Hepatocyte (in vitro differentiated cells): ENCODE data around the gene NAP1L4. TPM values are rescaled to one million over a fixed set of nuclear protein-coding genes. Genes with fewer than 3 reads are reported as not detected.

ENCODE experiments used
- DNase-seq: peaks from one replicate; pipeline ENCODE4 v3.0.0-alpha.2; 2016; ENCODE audit warnings: low spot score
- H2AFZ ChIP-seq: fragments of 200-600 bp; sonication (generic); 2 replicates; pipeline ENCODE4 v1.6.0; 2016; ENCODE audit warnings: antibody characterized with exemption, mild to moderate bottlenecking
- H3K27ac ChIP-seq: fragments of 200-600 bp; sonication (generic); 2 replicates; pipeline ENCODE4 v1.5.1; 2016; ENCODE audit warnings: mild to moderate bottlenecking
- H3K27me3 ChIP-seq: fragments of 200-600 bp; sonication (generic); 2 replicates; pipeline ENCODE4 v1.6.1; 2016
- H3K36me3 ChIP-seq: fragments of 200-600 bp; sonication (generic); replicated peaks from 2 replicates; pipeline ENCODE4 v1.5.1; 2016; ENCODE audit warnings: low read depth; ENCODE audit not compliant: insufficient read depth
- H3K4me1 ChIP-seq: fragments of 200-600 bp; sonication (generic); 2 replicates; pipeline ENCODE4 v1.5.1; 2016; ENCODE audit warnings: mild to moderate bottlenecking, moderate library complexity; ENCODE audit not compliant: insufficient read depth
- H3K4me2 ChIP-seq: fragments of 200-600 bp; sonication (generic); 2 replicates; pipeline ENCODE4 v1.6.0; 2016
- H3K4me3 ChIP-seq: fragments of 200-600 bp; sonication (generic); 2 replicates; pipeline ENCODE4 v1.5.1; 2016; ENCODE audit warnings: mild to moderate bottlenecking
- H3K79me2 ChIP-seq: fragments of 200-600 bp; sonication (generic); 2 replicates; pipeline ENCODE4 v1.6.0; 2017; ENCODE audit warnings: mild to moderate bottlenecking
- H3K9me2 ChIP-seq: fragments of 200-600 bp; sonication (generic); replicated peaks from 2 replicates; pipeline ENCODE4 v1.6.0; 2017; ENCODE audit warnings: mild to moderate bottlenecking; ENCODE audit not compliant: insufficient read depth
- H3K9me3 ChIP-seq: fragments of 200-600 bp; sonication (generic); 2 replicates; pipeline ENCODE4 v1.5.1; 2016; ENCODE audit warnings: low read depth, mild to moderate bottlenecking
- H4K20me1 ChIP-seq: fragments of 200-600 bp; sonication (generic); 2 replicates; pipeline ENCODE4 v1.6.0; 2016; ENCODE audit warnings: mild to moderate bottlenecking; ENCODE audit not compliant: insufficient read depth, poor library complexity, severe bottlenecking
- CTCF ChIP-seq: fragments of 200-600 bp; sonication (generic); IDR thresholded peaks from 2 replicates; pipeline ENCODE4 v1.5.1; 2016; ENCODE audit warnings: antibody characterized with exemption, mild to moderate bottlenecking; ENCODE audit not compliant: poor library complexity
- EZH2 ChIP-seq: fragments of 200-600 bp; sonication (generic); IDR thresholded peaks from 2 replicates; pipeline ENCODE4 v1.6.1; 2016; ENCODE audit warnings: antibody characterized with exemption, mild to moderate bottlenecking, borderline replicate concordance
- EZH2phosphoT487 ChIP-seq: fragments of 200-600 bp; sonication (generic); IDR thresholded peaks from one replicate; pipeline ENCODE4 v1.6.1; 2018; ENCODE audit warnings: antibody characterized with exemption, mild to moderate bottlenecking, low read depth, moderate library complexity; ENCODE audit not compliant: unreplicated experiment, severe bottlenecking
- WGBS: methylation state at CpG from one replicate; pipeline ENCODE4 v1.1.6; 2016; ENCODE audit warnings: low lambda C conversion rate; ENCODE audit errors: missing lambda C conversion rate; 5-methylcytosine and 5-hydroxymethylcytosine counted together
- polyA plus RNA-seq: library from polyadenylated mRNA; unstranded; fragments of >200 nt; fragmentation: Nextera tagmentation; extraction: Ambion mirVana; gene quantifications from 2 replicates; pipeline ENCODE4 v1.2.1, GENCODE V29; 2016
- total RNA-seq: library from RNA; depleted of rRNA; stranded (reverse); fragments of >200 nt; gene quantifications from 2 replicates; pipeline ENCODE4 v1.2.3, GENCODE V29; 2014

Gene NAP1L4
- total and polyA plus RNA-seq, 2 experiments from 2014 or later = 79.0 to 118 TPM

GRCh38 chr11:3010521-3011275, 18.6 kb upstream of the NAP1L4 start:
- 92% methylated on average over 13 of the region's 13 CpGs for WGBS
- TF ChIP-seq CTCF = no peak
- no peak for TF ChIP-seq EZH2
- TF ChIP-seq EZH2phosphoT487 = no peak
- H3K9me3 ChIP-seq = no peaks in the 10 kb centered on the region
- H4K20me1 ChIP-seq = no peaks in the 10 kb centered on the region
- DNase-seq = no peak
- H3K27me3 ChIP-seq = no peaks in the 10 kb centered on the region
- no peaks in the 10 kb centered on the region for H3K9me2 ChIP-seq
- H3K4me2 ChIP-seq = no peak overlapping the region
- no peaks in the 10 kb centered on the region for H3K79me2 ChIP-seq
- H3K27ac ChIP-seq = no peak overlapping the region
- H3K36me3 ChIP-seq = no peaks in the 10 kb centered on the region
- H3K4me1 ChIP-seq = no peaks in the 10 kb centered on the region
- no peak overlapping the region for H3K4me3 ChIP-seq
- no peak overlapping the region for H2AFZ ChIP-seq

DNA sequence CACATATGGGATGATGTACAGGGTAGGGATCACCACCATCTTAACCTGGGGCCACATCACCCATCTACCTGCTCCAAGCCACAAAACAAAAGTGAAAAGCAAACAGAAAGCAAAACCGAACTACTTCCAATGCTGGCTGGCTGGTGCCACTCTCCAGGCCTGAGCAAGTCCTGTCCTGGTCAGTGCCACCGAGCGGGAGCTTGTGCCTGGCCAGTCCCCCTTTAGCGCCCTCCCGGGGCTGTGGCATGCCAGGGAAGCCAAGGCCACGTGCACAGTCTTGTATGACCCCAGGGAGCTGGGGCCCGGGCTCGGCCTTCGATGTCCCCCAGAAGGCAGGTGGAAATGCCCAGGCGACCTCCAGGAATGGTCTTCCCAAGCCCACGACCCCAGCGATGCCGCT, 17.9 kb upstream of the NAP1L4 start:
- H2AFZ ChIP-seq = no peak overlapping the region
- H3K9me3 ChIP-seq = no peaks in the 10 kb centered on the region
- no peak overlapping the region for H3K27ac ChIP-seq
- no peaks in the 10 kb centered on the region for H3K4me1 ChIP-seq
- H4K20me1 ChIP-seq = no peaks in the 10 kb centered on the region
- H3K9me2 ChIP-seq = no peaks in the 10 kb centered on the region
- WGBS = 98% methylated on average over 13 of the region's 13 CpGs
- H3K79me2 ChIP-seq = no peaks in the 10 kb centered on the region
- H3K27me3 ChIP-seq = no peaks in the 10 kb centered on the region
- DNase-seq = no peak
- H3K4me3 ChIP-seq = no peak overlapping the region
- H3K4me2 ChIP-seq = no peak overlapping the region
- no peak for TF ChIP-seq EZH2phosphoT487
- TF ChIP-seq EZH2 = no peak
- no peak for TF ChIP-seq CTCF
- no peaks in the 10 kb centered on the region for H3K36me3 ChIP-seq

GRCh38 chr11:3009481-3009880, 17.4 kb upstream of the NAP1L4 start:
- Histone ChIP-seq H3K4me1 (no peaks in the 10 kb centered on the region), H3K36me3 (no peaks in the 10 kb centered on the region), H3K27ac (no peak overlapping the region), H3K79me2 (no peaks in the 10 kb centered on the region), H3K4me2 (no peak overlapping the region), H3K9me3 (no peaks in the 10 kb centered on the region), H3K9me2 (no peaks in the 10 kb centered on the region), H2AFZ (no peak overlapping the region), H4K20me1 (no peaks in the 10 kb centered on the region), H3K27me3 (no peaks in the 10 kb centered on the region), H3K4me3 (no peak overlapping the region)
- 85% methylated on average over 5 of the region's 5 CpGs for WGBS
- DNase-seq = no peak
- no peak for TF ChIP-seq EZH2
- TF ChIP-seq CTCF = no peak
- TF ChIP-seq EZH2phosphoT487 = no peak
